ENCODE results near the gene MAD1L1. TPM values are rescaled to one million over a fixed set of nuclear protein-coding genes. Genes with fewer than 3 reads are reported as not detected.

MAD1L1 gene
- total and polyA plus RNA-seq, 2 of the 4 experiments (the other 2 are of a cell fraction), result 29.0 to 40.9 TPM

GRCh38 chr7:2224934-2225333, 7.8 kb downstream of the MAD1L1 start:
- no peak for DNase-seq
- H2AFZ ChIP-seq (replicated peaks; ENCODE audit: low read length, poor library complexity), result no peak overlapping the region
- intact Hi-C loops (cut with micrococcal nuclease) (no loop called here), dilution Hi-C loops (cut with HindIII; ENCODE audit: low sequenced_read_pairs, unreplicated experiment) (no loop called here), in situ Hi-C loops (cut with MboI; ENCODE audit: low sequenced_read_pairs) (no loop called here)
- H4K8ac ChIP-seq (ENCODE audit: low read depth in 2 of 2, low read length in 2 of 2), result no peak overlapping the region
- peaks cover under 1% of the 10 kb centered on the region for H4K20me1 ChIP-seq (ENCODE audit: insufficient read depth, low read length)
- BruUV-seq (replicated peaks), result no TSS peak
- H3K56ac ChIP-seq (ENCODE audit: extremely low read depth, insufficient read depth, low read length), result no peak overlapping the region
- no peaks in the 10 kb centered on the region for H3K9me1 ChIP-seq (ENCODE audit: insufficient read depth, low read length)
- H2AK9ac ChIP-seq (replicated peaks; ENCODE audit: low read depth, low read length, poor library complexity), result no peak overlapping the region
- H2BK15ac ChIP-seq (ENCODE audit: low read depth, low read length), result no peak overlapping the region
- H3K27me3 ChIP-seq (ENCODE audit: control insufficient read depth, insufficient read depth, low read length), result no peaks in the 10 kb centered on the region
- peaks cover 8 to 39% of the 10 kb centered on the region in 2 experiments; a peak in 3 of 4 replicates for H3K79me1 ChIP-seq (ENCODE audit: low read depth in 1 of 2, low read length in 2 of 2)
- no peak overlapping the region for H4K5ac ChIP-seq (ENCODE audit: low read depth, low read length)
- no peak overlapping the region for H3K4me3 ChIP-seq (ENCODE audit: insufficient read depth, low read depth, low read length)
- H3K18ac ChIP-seq (ENCODE audit: low read depth, low read length), result no peak overlapping the region
- no peaks in the 10 kb centered on the region for H3K9me3 ChIP-seq (ENCODE audit: control insufficient read depth, insufficient read depth, low read length)
- no peak overlapping the region for H3K4ac ChIP-seq (ENCODE audit: low read depth, low read length)
- H3K23ac ChIP-seq (ENCODE audit: low read depth, low read length), result no peak overlapping the region
- 93% methylated on average over 2 of the region's 4 CpGs; no CpG with 5 or more reads in 1 of the 2 experiments for WGBS, 2 experiments (ENCODE audit: extremely low coverage in 2 of 2, insufficient read length in 1 of 2)
- no peaks in the 10 kb centered on the region for H3K4me1 ChIP-seq (ENCODE audit: control insufficient read depth, insufficient read depth, low read length)
- H2AK5ac ChIP-seq (ENCODE audit: low read depth, low read length), result no peak overlapping the region
- H4K91ac ChIP-seq (ENCODE audit: insufficient read depth, low read depth, low read length), result no peak overlapping the region
- H3K27ac ChIP-seq (ENCODE audit: insufficient read depth, low read length), result no peak overlapping the region
- ChIA-PET POLR2A (ENCODE audit: unreplicated experiment) (no interaction called here), CTCF (no interaction called here)
- ATAC-seq (ENCODE audit: low read depth), result no peak
- H3K14ac ChIP-seq (replicated peaks; ENCODE audit: low read depth, low read length), result no peak overlapping the region
- H3K9ac ChIP-seq (ENCODE audit: low read depth, low read length), result no peak overlapping the region
- H2BK20ac ChIP-seq (ENCODE audit: low read depth, low read length), result no peak overlapping the region
- no peak overlapping the region for H2BK120ac ChIP-seq (ENCODE audit: low read depth, low read length)
- no peak overlapping the region for H3K4me2 ChIP-seq (ENCODE audit: low read depth, low read length)
- no peak overlapping the region for H2BK5ac ChIP-seq (ENCODE audit: low read depth, low read length, poor library complexity, severe bottlenecking)
- TF ChIP-seq MAFK (IDR thresholded peaks at IDR 0.05; ENCODE audit: low read depth, low read length), result no peak
- TF ChIP-seq RAD21 (IDR thresholded peaks at IDR 0.05; ENCODE audit: low read length), result no peak
- no peak for TF ChIP-seq RFX5 (IDR thresholded peaks at IDR 0.05; ENCODE audit: low read depth, low read length)
- no peak for TF ChIP-seq NFE2L2 (IDR thresholded peaks at IDR 0.05; ENCODE audit: low read depth, low read length)
- TF ChIP-seq CEBPB (IDR thresholded peaks at IDR 0.05; ENCODE audit: low read depth, low read length), result no peak
- TF ChIP-seq SMC3 (IDR thresholded peaks at IDR 0.05; ENCODE audit: low read depth, low read length), result no peak
- TF ChIP-seq RCOR1 (IDR thresholded peaks at IDR 0.05; ENCODE audit: insufficient replicate concordance, low read length), result no peak
- TF ChIP-seq MXI1 (IDR thresholded peaks at IDR 0.05; ENCODE audit: borderline replicate concordance, low read depth, low read length), result no peak
- no peak for TF ChIP-seq MAZ (IDR thresholded peaks at IDR 0.05; ENCODE audit: borderline replicate concordance, low read depth, low read length)
- TF ChIP-seq BHLHE40 (IDR thresholded peaks at IDR 0.05; ENCODE audit: low read depth, low read length), result no peak
- TF ChIP-seq CTCF (conservative IDR thresholded peaks at IDR 0.05; ENCODE audit: low read depth, low read length), result no peak
- TF ChIP-seq, protein P1, sequence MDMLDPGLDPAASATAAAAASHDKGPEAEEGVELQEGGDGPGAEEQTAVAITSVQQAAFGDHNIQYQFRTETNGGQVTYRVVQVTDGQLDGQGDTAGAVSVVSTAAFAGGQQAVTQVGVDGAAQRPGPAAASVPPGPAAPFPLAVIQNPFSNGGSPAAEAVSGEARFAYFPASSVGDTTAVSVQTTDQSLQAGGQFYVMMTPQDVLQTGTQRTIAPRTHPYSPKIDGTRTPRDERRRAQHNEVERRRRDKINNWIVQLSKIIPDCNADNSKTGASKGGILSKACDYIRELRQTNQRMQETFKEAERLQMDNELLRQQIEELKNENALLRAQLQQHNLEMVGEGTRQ (IDR thresholded peaks at IDR 0.05; ENCODE audit: low read depth, low read length), result no peak
- peaks cover 58% of the 10 kb centered on the region for H3K36me3 ChIP-seq (ENCODE audit: control insufficient read depth, insufficient read depth, low read length)
